ENCODE results near the gene YJU2.
"Not testable (repeated sequence)": the region's sequence is repeated elsewhere in the genome, so short reads cannot be mapped to it uniquely, and the experiment has no call there.

The YJU2 gene

DNA sequence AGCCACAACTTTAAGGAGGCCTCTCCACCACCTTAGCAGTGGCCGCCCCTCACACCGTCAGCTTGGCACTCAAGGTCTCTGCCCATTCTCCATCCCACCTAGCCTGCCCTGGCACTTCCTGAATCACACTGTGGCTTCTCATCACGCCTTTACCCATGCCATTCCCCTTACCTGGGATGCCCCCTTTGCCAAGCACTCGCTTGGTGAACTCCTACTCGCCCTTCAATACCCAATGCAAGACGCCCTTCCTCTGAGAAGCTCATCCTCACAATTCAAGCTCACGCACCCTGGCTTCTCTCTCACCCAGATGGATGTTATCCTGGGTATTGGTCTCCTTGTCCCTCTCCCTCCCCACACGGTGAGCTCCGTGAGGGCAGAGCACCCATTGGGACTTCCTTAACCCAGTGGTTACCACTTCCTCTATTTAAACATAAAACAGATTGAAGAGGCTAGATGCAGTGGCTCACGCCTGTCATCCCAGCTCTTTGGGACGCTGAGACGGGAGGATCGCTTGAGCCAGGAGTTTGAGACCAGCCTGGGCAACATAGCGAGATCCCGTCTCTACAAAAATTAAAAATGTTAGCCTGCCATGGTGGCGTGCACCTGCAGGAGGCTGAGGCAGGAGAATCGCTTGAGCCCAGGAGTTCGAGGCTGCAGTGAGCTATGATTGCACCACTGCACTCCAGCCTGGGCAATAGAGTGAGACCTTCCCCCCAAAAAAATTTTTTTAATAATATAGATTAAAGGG lies 19.5 kb downstream of the YJU2 start:
- H3K27ac ChIP-seq, result no peak overlapping the region
- no peak for TF ChIP-seq ZFX (IDR thresholded peaks at IDR 0.05)
- TF ChIP-seq, protein P1, sequence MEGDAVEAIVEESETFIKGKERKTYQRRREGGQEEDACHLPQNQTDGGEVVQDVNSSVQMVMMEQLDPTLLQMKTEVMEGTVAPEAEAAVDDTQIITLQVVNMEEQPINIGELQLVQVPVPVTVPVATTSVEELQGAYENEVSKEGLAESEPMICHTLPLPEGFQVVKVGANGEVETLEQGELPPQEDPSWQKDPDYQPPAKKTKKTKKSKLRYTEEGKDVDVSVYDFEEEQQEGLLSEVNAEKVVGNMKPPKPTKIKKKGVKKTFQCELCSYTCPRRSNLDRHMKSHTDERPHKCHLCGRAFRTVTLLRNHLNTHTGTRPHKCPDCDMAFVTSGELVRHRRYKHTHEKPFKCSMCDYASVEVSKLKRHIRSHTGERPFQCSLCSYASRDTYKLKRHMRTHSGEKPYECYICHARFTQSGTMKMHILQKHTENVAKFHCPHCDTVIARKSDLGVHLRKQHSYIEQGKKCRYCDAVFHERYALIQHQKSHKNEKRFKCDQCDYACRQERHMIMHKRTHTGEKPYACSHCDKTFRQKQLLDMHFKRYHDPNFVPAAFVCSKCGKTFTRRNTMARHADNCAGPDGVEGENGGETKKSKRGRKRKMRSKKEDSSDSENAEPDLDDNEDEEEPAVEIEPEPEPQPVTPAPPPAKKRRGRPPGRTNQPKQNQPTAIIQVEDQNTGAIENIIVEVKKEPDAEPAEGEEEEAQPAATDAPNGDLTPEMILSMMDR (conservative IDR thresholded peaks at IDR 0.05), result no peak

DNA sequence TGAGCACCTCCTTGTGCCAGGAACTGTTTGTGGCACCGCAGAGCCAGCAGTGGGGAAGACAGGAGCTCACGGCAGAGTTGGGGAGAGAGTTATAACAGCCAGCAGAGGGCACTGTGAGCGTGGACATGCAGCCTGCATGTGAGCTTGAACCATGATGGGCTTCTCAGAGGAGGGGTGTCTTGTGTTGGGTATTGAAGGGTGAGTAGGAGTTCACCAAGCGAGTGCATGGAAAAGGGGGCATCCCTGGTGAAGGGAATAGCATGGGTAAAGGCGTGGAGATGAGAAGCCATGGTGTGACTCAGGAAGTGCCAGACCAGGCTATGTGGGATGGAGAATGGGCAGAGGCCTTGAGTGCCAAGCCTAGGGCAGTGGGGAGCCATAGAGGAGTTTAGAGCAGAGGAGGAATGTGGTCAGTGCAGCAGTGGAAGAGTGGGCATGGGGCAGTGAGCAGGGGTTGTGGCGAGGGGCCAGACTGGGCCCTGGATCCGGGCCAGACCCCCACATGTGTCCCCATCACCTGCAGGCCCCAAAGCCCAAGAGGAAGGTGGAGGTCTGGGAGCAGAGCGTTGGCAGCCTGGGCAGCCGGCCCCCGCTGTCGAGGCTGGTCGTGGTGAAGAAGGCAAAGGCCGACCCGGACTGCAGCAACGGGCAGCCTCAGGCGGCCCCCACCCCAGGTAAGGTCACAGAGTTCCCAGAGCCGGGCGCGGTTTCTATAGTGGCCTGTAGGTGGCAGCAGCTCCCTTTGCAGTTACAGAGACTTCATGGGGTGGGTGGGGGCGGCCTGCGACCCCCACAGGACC lies 20.4 kb downstream of the YJU2 start:
- TF ChIP-seq, protein P1 (conservative IDR thresholded peaks at IDR 0.05), result peak; percentile 91
- no peak for TF ChIP-seq ZFX (IDR thresholded peaks at IDR 0.05)
- H3K27ac ChIP-seq, result peak overlapping the region; percentile 50

DNA sequence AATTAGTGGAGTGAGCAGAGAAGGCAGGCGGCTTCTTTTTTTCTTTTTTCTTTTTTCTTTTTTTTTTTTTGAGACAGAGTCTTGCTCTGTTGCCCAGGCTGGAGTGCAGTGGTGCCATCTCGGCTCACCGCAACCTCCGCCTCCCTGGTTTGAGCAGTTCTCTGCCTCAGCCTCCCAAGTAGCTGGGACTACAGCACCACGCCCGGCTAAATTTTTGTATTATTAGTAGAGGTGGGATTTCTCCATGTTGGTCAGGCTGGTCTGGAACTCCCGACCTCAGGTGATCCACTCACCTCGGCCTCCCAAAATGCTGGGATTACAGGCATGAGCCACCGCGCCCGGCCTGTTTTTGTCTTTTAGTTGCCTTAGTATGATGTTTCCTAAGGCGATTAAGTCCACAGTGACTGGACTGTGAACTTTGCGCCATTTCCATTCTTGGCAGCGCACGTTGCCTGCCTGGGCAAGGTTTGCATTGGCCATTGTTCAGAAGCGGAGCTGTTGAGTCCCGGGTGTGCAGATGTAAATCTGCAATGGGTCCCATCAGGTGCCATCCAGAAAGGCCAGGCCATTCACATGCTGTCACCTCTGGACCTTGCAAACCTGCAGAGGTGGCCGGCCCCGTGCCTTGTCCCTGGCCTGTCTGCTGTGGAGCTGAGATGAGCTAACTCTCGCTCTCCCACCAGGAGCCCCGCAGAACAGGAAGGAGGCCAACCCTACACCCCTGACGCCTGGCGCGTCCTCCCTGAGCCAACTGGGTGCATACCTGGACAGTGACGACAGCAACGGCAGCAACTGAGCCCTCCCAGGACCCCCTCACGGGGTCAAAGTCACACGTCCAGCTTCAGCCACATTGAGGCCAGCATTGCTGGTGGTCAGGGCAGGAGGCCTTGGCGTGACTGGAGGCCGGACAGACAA lies 21.3 kb downstream of the YJU2 start:
- TF ChIP-seq ZFX (IDR thresholded peaks at IDR 0.05), result no peak
- TF ChIP-seq, protein P1 (conservative IDR thresholded peaks at IDR 0.05), result no peak; the same call in none of the 2 replicates
- H3K27ac ChIP-seq, result peak overlapping the region; percentile 50

DNA sequence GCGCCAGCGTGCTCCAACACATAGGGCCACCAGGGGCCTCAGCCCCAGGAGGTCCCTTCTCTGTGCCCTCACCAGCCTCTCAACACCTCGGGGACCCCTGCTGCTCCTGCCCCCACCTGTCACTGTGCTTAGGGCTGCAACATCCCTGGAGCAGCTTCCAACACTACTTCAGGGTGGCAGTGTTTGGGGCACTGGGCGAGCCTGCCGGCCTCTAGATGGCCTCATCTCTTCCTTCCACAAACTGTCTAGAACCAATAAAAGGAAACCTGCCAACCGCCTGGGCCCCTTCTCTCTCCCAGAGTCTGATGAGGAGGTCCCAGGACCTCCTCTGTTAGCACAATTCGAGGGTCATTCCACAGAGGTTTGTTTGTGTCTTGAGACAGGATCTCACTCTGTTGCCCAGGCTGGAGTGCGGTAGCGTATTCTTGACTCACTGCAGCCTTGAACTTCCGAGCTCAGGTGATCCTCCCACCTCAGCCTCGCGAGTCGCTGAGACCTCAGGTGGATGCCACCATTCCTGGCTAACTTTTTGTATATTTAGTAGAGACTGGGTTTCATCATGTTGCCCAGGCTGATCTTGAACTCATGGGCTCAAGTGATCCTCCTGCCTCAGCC lies 22.0 kb downstream of the YJU2 start:
- peak overlapping the region; percentile 50 for H3K27ac ChIP-seq
- TF ChIP-seq, protein P1 (conservative IDR thresholded peaks at IDR 0.05), result no peak
- no peak for TF ChIP-seq ZFX (IDR thresholded peaks at IDR 0.05)

DNA sequence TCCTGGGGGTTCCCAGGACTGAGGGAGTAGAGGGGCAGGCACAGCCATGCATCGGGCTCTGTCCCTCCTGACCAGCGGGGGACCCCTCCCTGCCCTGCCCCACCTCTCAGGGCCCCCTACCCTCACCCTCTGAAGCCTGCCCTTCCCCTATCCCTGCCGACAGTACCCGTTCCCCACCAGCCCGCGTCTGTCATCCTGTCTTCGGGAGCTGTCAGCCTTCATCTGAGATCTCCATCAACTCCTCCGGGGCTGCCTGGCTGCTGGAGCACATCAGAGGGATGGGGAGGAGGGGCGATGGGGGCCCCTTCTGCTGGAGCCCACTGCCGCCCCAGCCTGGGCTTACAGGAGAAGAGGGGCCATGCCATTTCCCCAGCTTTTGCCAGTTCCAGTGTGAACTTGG lies 26.0 kb downstream of the YJU2 start:
- no peak for TF ChIP-seq ZFX (IDR thresholded peaks at IDR 0.05)
- TF ChIP-seq, protein P1 (conservative IDR thresholded peaks at IDR 0.05), result no peak
- H3K27ac ChIP-seq, result no peak overlapping the region

DNA sequence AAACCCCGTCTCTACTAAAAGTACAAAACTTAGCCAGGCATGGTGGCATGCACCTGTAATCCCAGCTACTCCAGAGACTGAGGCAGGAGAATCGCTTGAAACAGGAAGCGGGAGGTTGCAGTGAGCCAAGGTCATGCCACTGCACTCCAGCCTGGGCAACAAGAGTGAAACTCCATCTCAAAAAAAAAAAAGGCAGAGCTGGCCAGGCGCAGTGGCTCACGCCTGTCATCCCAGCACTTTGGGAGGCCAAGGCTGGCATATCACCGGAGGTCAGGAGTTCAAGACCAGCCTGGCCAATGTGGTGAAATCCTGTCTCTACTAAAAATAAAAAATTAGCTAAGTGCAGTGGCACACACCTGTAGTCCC lies 27.4 kb downstream of the YJU2 start:
- not testable (repeated sequence) for H3K27ac ChIP-seq

DNA sequence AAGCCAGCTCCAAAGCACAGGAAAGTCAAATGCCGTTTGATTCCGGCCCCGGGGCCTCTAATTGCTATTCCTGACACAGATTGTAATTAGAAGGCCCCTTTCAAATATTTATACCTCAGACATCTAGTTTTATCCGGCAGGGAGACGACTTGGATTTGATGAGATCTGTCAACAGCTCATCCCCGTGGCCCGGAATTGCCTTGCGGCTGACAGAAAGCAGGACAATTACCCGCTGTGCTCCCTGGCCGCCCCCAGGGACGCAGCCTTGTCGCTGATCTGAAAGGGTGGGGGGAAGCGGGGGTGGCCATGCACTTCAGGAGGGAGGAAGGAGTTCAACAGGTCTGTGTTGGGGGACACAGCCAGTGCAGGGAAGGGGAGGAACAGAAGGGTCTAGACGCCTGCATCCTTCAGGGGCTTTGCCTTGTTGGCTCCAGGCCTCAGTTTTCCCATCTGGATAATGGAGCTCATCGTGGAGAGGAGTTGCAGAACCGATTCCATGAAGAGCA lies 30.4 kb downstream of the YJU2 start:
- no peak overlapping the region for H3K27ac ChIP-seq
- TF ChIP-seq, protein P1 (conservative IDR thresholded peaks at IDR 0.05), result no peak
- no peak for TF ChIP-seq ZFX (IDR thresholded peaks at IDR 0.05)
